Vagina (tissue), 2 donors: ENCODE data around the gene BOLA1. TPM values are rescaled to one million over a fixed set of nuclear protein-coding genes. Genes with fewer than 3 reads are reported as not detected.

Experiments
- DNase-seq, 2 donors: peaks; one replicate each; pipeline ENCODE4 v3.0.0-alpha.2; 2017; ENCODE audit errors: extremely low spot score in 2 of 2
- H3K27ac ChIP-seq: fragments of 200-600 bp; sonication (generic); one replicate; pipeline ENCODE4 v1.5.1; 2019
- H3K27me3 ChIP-seq: fragments of 200-600 bp; sonication (generic); one replicate; pipeline ENCODE4 v1.5.1; 2019
- H3K36me3 ChIP-seq, 2 donors: fragments of 200-600 bp; sonication (generic); one replicate each; pipeline ENCODE4 v1.5.1; 2017 to 2019
- H3K4me1 ChIP-seq: fragments of 200-600 bp; sonication (generic); one replicate; pipeline ENCODE4 v1.5.1; 2019
- H3K4me3 ChIP-seq, 2 donors: fragments of 200-600 bp; sonication (generic); 1 replicate in 1 of 2; 2 replicates in 1 of 2; pipeline ENCODE4 v1.5.1; 2016 to 2019
- H3K9me3 ChIP-seq: fragments of 200-600 bp; sonication (generic); one replicate; pipeline ENCODE4 v1.5.1; 2019
- CTCF ChIP-seq, 3 experiments: fragments of 450-650 bp in 2 of 3; fragments of 200-600 bp in 1 of 3; sonication (generic) in 1 of 3; IDR thresholded peaks; one replicate each; pipeline ENCODE4 v1.5.1; 2017 to 2019; ENCODE audit warnings: antibody characterized with exemption in 3 of 3, mild to moderate bottlenecking in 2 of 3, moderate library complexity in 2 of 3
- POLR2A ChIP-seq, 2 donors: fragments of 450-650 bp; IDR thresholded peaks; one replicate each; pipeline ENCODE4 v1.6.1; 2017; ENCODE audit warnings: antibody characterized with exemption in 2 of 2, mild to moderate bottlenecking in 2 of 2, moderate library complexity in 2 of 2
- POLR2AphosphoS5 ChIP-seq, 2 donors: sonication (generic); formaldehyde crosslinking; IDR thresholded peaks; one replicate each; pipeline ENCODE4 v1.9.0; 2017; ENCODE audit warnings: antibody characterized with exemption in 2 of 2, mild to moderate bottlenecking in 2 of 2, low read depth in 1 of 2; ENCODE audit not compliant: insufficient read depth in 1 of 2
- intact Hi-C: fragments of 100-400 bp; cut with DNase I; formaldehyde crosslinking; loops from one replicate; pipeline ENCODE4 v1.15.1; 2023
- total RNA-seq: library from RNA; depleted of rRNA; stranded (reverse); fragments of >200 nt; gene quantifications from one replicate; pipeline ENCODE4 v1.2.3, GENCODE V29; 2016

The BOLA1 gene
- total RNA-seq, 1 donor from 2014 or later = 43.0 TPM

GRCh38 chr1:149903836-149904491, 4.6 kb downstream of the BOLA1 start:
- H3K4me1 ChIP-seq = peaks cover 8% of the 10 kb centered on the region
- intact Hi-C loops = no loop called here
- H3K9me3 ChIP-seq = no peaks in the 10 kb centered on the region
- H3K27me3 ChIP-seq = no peaks in the 10 kb centered on the region
- H3K36me3 ChIP-seq = no peaks in the 10 kb centered on the region
- no peak overlapping the region for H3K4me3 ChIP-seq
- no peak for TF ChIP-seq POLR2A (IDR thresholded peaks at IDR 0.05)
- TF ChIP-seq CTCF (IDR thresholded peaks at IDR 0.05) = no peak
- no peak for TF ChIP-seq POLR2AphosphoS5 (IDR thresholded peaks at IDR 0.05; ENCODE audit: insufficient read depth in 1 of 2, low read depth in 1 of 2)
- H3K27ac ChIP-seq = no peak overlapping the region
- no peak for DNase-seq

GRCh38 chr1:149906570-149907075, 7.3 kb downstream of the BOLA1 start:
- Histone ChIP-seq H3K4me1 (no peaks in the 10 kb centered on the region), H3K9me3 (no peaks in the 10 kb centered on the region), H3K4me3 (no peak overlapping the region), H3K36me3 (no peaks in the 10 kb centered on the region), H3K27ac (no peak overlapping the region), H3K27me3 (no peaks in the 10 kb centered on the region)
- no peak for TF ChIP-seq POLR2AphosphoS5 (IDR thresholded peaks at IDR 0.05; ENCODE audit: insufficient read depth in 1 of 2, low read depth in 1 of 2)
- TF ChIP-seq POLR2A (IDR thresholded peaks at IDR 0.05) = no peak
- TF ChIP-seq CTCF (IDR thresholded peaks at IDR 0.05) = no peak
- DNase-seq = no peak
- intact Hi-C loops = no loop called here

- TF ChIP-seq CTCF (IDR thresholded peaks at IDR 0.05) (no peak), POLR2AphosphoS5 (IDR thresholded peaks at IDR 0.05; ENCODE audit: insufficient read depth in 1 of 2, low read depth in 1 of 2) (no peak), POLR2A (IDR thresholded peaks at IDR 0.05) (no peak)
- H3K9me3 ChIP-seq = no peaks in the 10 kb centered on the region
- no peak overlapping the region for H3K27ac ChIP-seq
- no peaks in the 10 kb centered on the region for H3K27me3 ChIP-seq
- no peak for DNase-seq
- peaks cover 27% of the 10 kb centered on the region for H3K4me1 ChIP-seq
- intact Hi-C loops = no loop called here
- H3K4me3 ChIP-seq = no peak overlapping the region
- no peaks in the 10 kb centered on the region for H3K36me3 ChIP-seq
Measured at GRCh38 chr1:149914545-149914944, 15.2 kb downstream of the BOLA1 start.

GRCh38 chr1:149915429-149916192, 16.2 kb downstream of the BOLA1 start:
- intact Hi-C loops = no loop called here

GRCh38 chr1:149916193-149916897, 17.0 kb downstream of the BOLA1 start:
- H3K9me3 ChIP-seq = no peaks in the 10 kb centered on the region
- DNase-seq = no peak
- peaks cover 27% of the 10 kb centered on the region for H3K4me1 ChIP-seq
- H3K4me3 ChIP-seq = peak overlapping the region; percentile 61 to 69
- no peak overlapping the region for H3K27ac ChIP-seq
- TF ChIP-seq POLR2AphosphoS5 (IDR thresholded peaks at IDR 0.05; ENCODE audit: insufficient read depth in 1 of 2, low read depth in 1 of 2) (no peak), POLR2A (IDR thresholded peaks at IDR 0.05) (no peak), CTCF (IDR thresholded peaks at IDR 0.05) (no peak)
- intact Hi-C loops = no loop called here
- no peaks in the 10 kb centered on the region for H3K27me3 ChIP-seq
- no peaks in the 10 kb centered on the region for H3K36me3 ChIP-seq

More at GRCh38 chr1:149915429-149916192, 16.2 kb downstream of the BOLA1 start:
- Histone ChIP-seq H3K4me1 (peaks cover 27% of the 10 kb centered on the region), H3K9me3 (no peaks in the 10 kb centered on the region), H3K36me3 (no peaks in the 10 kb centered on the region), H3K27ac (no peak overlapping the region), H3K4me3 (no peak overlapping the region), H3K27me3 (no peaks in the 10 kb centered on the region)
- no peak for DNase-seq
- TF ChIP-seq POLR2AphosphoS5 (IDR thresholded peaks at IDR 0.05; ENCODE audit: insufficient read depth in 1 of 2, low read depth in 1 of 2) (no peak), POLR2A (IDR thresholded peaks at IDR 0.05) (no peak)
